ENCODE data around the gene SSBP1.
A peak's percentile ranks its signal among the peaks of the same experiment; 100 is the strongest.
"Not testable (repeated sequence)": the region's sequence is repeated elsewhere in the genome, so short reads cannot be mapped to it uniquely, and the experiment has no call there.

Gene SSBP1

GRCh38 chr7:141709749-141710148 lies 28.4 kb upstream of the SSBP1 start:
- DNase-seq, result no peak

GRCh38 chr7:141710301-141710700 lies 27.9 kb upstream of the SSBP1 start:
- no peak for DNase-seq

GRCh38 chr7:141712603-141713255 lies 25.4 kb upstream of the SSBP1 start:
- DNase-seq, result no peak

GRCh38 chr7:141713890-141714289 lies 24.3 kb upstream of the SSBP1 start:
- DNase-seq, result no peak

GRCh38 chr7:141714571-141714970 lies 23.6 kb upstream of the SSBP1 start:
- no peak for DNase-seq

GRCh38 chr7:141715018-141715417 lies 23.1 kb upstream of the SSBP1 start:
- DNase-seq, result no peak

- DNase-seq, result no peak
These were observed 22.1 kb upstream of the SSBP1 start for GRCh38 chr7:141715794-141716689.

GRCh38 chr7:141717450-141717849 lies 20.7 kb upstream of the SSBP1 start:
- no peak for DNase-seq

GRCh38 chr7:141722529-141722928 lies 15.6 kb upstream of the SSBP1 start:
- no peak for DNase-seq

GRCh38 chr7:141729020-141729419 lies 9.1 kb upstream of the SSBP1 start:
- DNase-seq, result no peak

GRCh38 chr7:141731476-141732149 lies 6.5 kb upstream of the SSBP1 start:
- DNase-seq, result no peak

- peak; percentile 4 for DNase-seq
These were observed 881 bp upstream of the SSBP1 start for GRCh38 chr7:141737118-141737835.

GRCh38 chr7:141738592-141739013 lies 445 bp downstream of the SSBP1 start:
- DNase-seq, result no peak

GRCh38 chr7:141739250-141739649 lies 1.1 kb downstream of the SSBP1 start:
- no peak for DNase-seq

- no peak for DNase-seq
These were observed 4.1 kb downstream of the SSBP1 start for GRCh38 chr7:141742229-141742628.

- DNase-seq, result no peak
These were observed 6.0 kb downstream of the SSBP1 start for GRCh38 chr7:141744131-141744530.

- DNase-seq, result no peak
These were observed 10.2 kb downstream of the SSBP1 start for GRCh38 chr7:141748396-141748795.

- DNase-seq, result not testable (repeated sequence)
These were observed 13.7 kb downstream of the SSBP1 start for GRCh38 chr7:141751904-141752303.

GRCh38 chr7:141752634-141753033 lies 14.5 kb downstream of the SSBP1 start:
- DNase-seq, result no peak

- no peak for DNase-seq
These were observed 16.8 kb downstream of the SSBP1 start for GRCh38 chr7:141754939-141755338.

- DNase-seq, result no peak
These were observed 25.6 kb downstream of the SSBP1 start, which contains the start of gene TAS2R3 for GRCh38 chr7:141763797-141764196. Gene TAS2R3 (plus strand): TSS chr7:141764097. CDS start chr7:141764159, 62 bp downstream.

- not testable (repeated sequence) for DNase-seq
These were observed 32.0 kb downstream of the SSBP1 start for GRCh38 chr7:141770083-141770583.

GRCh38 chr7:141776374-141776773 lies 38.2 kb downstream of the SSBP1 start, which contains the start of gene TAS2R4:
Gene TAS2R4 (plus strand): TSS chr7:141776674. CDS start chr7:141778489, 1,815 bp downstream.
- no peak for DNase-seq
